ENCODE measurements around the gene WDFY4. TPM values are rescaled to one million over a fixed set of nuclear protein-coding genes. Genes with fewer than 3 reads are reported as not detected.

WDFY4 gene
- total and polyA plus RNA-seq, 9 of the 15 experiments (the other 6 are each of a cell fraction or from before 2014, with no cell fraction given): 0.01 to 0.02 (median 0.01) TPM; not detected in 6

DNA sequence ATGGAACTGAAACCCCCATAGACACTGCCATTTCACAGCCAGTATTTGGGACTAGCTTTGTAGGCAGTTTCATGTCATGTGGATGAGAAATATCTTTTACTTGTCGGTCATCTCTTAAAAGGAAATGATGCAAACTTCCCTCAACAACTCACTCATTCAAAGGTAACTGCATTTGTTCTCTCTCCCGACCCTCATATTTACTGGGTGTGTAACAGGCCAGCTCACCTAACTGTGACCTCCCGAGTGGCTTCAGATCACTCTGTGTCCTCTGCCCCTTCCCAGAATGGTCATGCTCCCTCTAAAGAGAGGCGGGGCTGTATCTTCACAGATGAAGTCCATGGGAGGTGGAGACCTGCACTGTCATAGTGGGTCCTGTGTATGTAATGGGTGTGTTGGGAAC lies 240.3 kb downstream of the WDFY4 start:
- ChIA-PET POLR2A (interaction anchor here (0.6 to 0.8 kb wide), 3 partner anchors 19 to 1323 kb away, joined by 3 read pairs; no protein-coding TSS in a partner anchor), CTCF (ENCODE audit: low intra/inter-chr PET ratio) (no interaction called here)
- H3K9ac ChIP-seq (ENCODE audit: insufficient read depth in 1 of 2, low read depth in 2 of 2, low read length in 2 of 2): no peak overlapping the region
- no peak overlapping the region for H3K27ac ChIP-seq (ENCODE audit: extremely low read depth, low read depth, low read length)
- H3K9me3 ChIP-seq (replicated peaks; ENCODE audit: control insufficient read depth, insufficient read depth, low read depth, low read length): no peaks in the 10 kb centered on the region
- in situ Hi-C loops (cut with MboI): no loop called here
- no peaks in the 10 kb centered on the region for H3K9me1 ChIP-seq (ENCODE audit: control insufficient read depth, insufficient read depth, low read length)
- BruUV-seq (replicated peaks): no TSS peak
- H4K20me1 ChIP-seq (replicated peaks; ENCODE audit: control insufficient read depth, insufficient read depth, low read length): no peaks in the 10 kb centered on the region
- H3K36me3 ChIP-seq (ENCODE audit: control insufficient read depth, insufficient read depth, low read length): no peaks in the 10 kb centered on the region
- FAIRE-seq (no peak), ATAC-seq (peak; percentile 79), DNase-seq (ENCODE audit: extremely low read depth in 1 of 4, low spot score in 3 of 4) (no peak)
- no peak overlapping the region for H2AFZ ChIP-seq (ENCODE audit: low read depth, low read length)
- no peaks in the 10 kb centered on the region for H3K79me2 ChIP-seq (ENCODE audit: control insufficient read depth, insufficient read depth, low read length)
- WGBS (ENCODE audit: insufficient coverage, low coverage, missing lambda C conversion rate): 0% methylated on average over 4 of the region's 4 CpGs
- no peak overlapping the region for H3K4me2 ChIP-seq (ENCODE audit: insufficient read depth, low read length)
- H3K4me1 ChIP-seq (replicated peaks in 1 of 2; ENCODE audit: control insufficient read depth in 2 of 2, insufficient read depth in 2 of 2, low read length in 2 of 2): no peaks in the 10 kb centered on the region
- intact Hi-C loops (cut with micrococcal nuclease): loop anchor here (10.0 kb wide), 1 partner anchor 260 kb away; no protein-coding TSS in a partner anchor
- peaks cover 6 to 28% of the 10 kb centered on the region in 2 experiments; a peak in 4 of 5 replicates for H3K27me3 ChIP-seq (ENCODE audit: control insufficient read depth in 2 of 2, insufficient read depth in 2 of 2, low read length in 2 of 2)
- no peak overlapping the region for H3K4me3 ChIP-seq
- TF ChIP-seq, protein P1, sequence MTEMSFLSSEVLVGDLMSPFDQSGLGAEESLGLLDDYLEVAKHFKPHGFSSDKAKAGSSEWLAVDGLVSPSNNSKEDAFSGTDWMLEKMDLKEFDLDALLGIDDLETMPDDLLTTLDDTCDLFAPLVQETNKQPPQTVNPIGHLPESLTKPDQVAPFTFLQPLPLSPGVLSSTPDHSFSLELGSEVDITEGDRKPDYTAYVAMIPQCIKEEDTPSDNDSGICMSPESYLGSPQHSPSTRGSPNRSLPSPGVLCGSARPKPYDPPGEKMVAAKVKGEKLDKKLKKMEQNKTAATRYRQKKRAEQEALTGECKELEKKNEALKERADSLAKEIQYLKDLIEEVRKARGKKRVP (CRISPR knock-in tag; IDR thresholded peaks at IDR 0.05): peak; percentile 57; the same call in 1 of the 2 replicates
- no peak for TF ChIP-seq GTF2A2 (tag; IDR thresholded peaks at IDR 0.05)
- TF ChIP-seq ZC3H11A (IDR thresholded peaks at IDR 0.05; ENCODE audit: low read depth, low read length): no peak
- TF ChIP-seq GABPB1 (CRISPR knock-in tag; IDR thresholded peaks at IDR 0.05): no peak
- TF ChIP-seq, protein P2, sequence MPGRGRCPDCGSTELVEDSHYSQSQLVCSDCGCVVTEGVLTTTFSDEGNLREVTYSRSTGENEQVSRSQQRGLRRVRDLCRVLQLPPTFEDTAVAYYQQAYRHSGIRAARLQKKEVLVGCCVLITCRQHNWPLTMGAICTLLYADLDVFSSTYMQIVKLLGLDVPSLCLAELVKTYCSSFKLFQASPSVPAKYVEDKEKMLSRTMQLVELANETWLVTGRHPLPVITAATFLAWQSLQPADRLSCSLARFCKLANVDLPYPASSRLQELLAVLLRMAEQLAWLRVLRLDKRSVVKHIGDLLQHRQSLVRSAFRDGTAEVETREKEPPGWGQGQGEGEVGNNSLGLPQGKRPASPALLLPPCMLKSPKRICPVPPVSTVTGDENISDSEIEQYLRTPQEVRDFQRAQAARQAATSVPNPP (IDR thresholded peaks at IDR 0.05; ENCODE audit: borderline replicate concordance, insufficient read depth, insufficient read length): no peak
- peak; percentile 77; the same call in 1 of the 2 replicates for TF ChIP-seq ZNF175 (CRISPR knock-in tag; IDR thresholded peaks at IDR 0.05; ENCODE audit: low read depth)
- TF ChIP-seq ZNF445 (CRISPR knock-in tag; IDR thresholded peaks at IDR 0.05; ENCODE audit: low read depth): no peak
- TF ChIP-seq SRSF1 (IDR thresholded peaks at IDR 0.05; ENCODE audit: low read depth, low read length): no peak
- peak; percentile 71; the same call in 1 of the 2 replicates for TF ChIP-seq ZNF24 (IDR thresholded peaks at IDR 0.05)
- TF ChIP-seq, protein P3, sequence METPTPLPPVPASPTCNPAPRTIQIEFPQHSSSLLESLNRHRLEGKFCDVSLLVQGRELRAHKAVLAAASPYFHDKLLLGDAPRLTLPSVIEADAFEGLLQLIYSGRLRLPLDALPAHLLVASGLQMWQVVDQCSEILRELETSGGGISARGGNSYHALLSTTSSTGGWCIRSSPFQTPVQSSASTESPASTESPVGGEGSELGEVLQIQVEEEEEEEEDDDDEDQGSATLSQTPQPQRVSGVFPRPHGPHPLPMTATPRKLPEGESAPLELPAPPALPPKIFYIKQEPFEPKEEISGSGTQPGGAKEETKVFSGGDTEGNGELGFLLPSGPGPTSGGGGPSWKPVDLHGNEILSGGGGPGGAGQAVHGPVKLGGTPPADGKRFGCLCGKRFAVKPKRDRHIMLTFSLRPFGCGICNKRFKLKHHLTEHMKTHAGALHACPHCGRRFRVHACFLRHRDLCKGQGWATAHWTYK (CRISPR knock-in tag; IDR thresholded peaks at IDR 0.05): no peak
- TF ChIP-seq MBD2 (IDR thresholded peaks at IDR 0.05; ENCODE audit: borderline replicate concordance, low read depth): no peak
- TF ChIP-seq MIER1 (IDR thresholded peaks at IDR 0.05; ENCODE audit: low read depth): no peak
- no peak for TF ChIP-seq CEBPG (CRISPR knock-in tag; IDR thresholded peaks at IDR 0.05)
- peak in 1 of 2 experiments; percentile 82; a peak in 2 of 4 replicates for TF ChIP-seq CEBPG (tag; conservative IDR thresholded peaks at IDR 0.05 in 1 of 2, IDR thresholded peaks at IDR 0.05 in 1 of 2)
- TF ChIP-seq, protein P4, sequence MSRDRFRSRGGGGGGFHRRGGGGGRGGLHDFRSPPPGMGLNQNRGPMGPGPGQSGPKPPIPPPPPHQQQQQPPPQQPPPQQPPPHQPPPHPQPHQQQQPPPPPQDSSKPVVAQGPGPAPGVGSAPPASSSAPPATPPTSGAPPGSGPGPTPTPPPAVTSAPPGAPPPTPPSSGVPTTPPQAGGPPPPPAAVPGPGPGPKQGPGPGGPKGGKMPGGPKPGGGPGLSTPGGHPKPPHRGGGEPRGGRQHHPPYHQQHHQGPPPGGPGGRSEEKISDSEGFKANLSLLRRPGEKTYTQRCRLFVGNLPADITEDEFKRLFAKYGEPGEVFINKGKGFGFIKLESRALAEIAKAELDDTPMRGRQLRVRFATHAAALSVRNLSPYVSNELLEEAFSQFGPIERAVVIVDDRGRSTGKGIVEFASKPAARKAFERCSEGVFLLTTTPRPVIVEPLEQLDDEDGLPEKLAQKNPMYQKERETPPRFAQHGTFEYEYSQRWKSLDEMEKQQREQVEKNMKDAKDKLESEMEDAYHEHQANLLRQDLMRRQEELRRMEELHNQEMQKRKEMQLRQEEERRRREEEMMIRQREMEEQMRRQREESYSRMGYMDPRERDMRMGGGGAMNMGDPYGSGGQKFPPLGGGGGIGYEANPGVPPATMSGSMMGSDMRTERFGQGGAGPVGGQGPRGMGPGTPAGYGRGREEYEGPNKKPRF (IDR thresholded peaks at IDR 0.05; ENCODE audit: low read depth, low read length): no peak
- no peak for TF ChIP-seq NR2C2 (CRISPR knock-in tag; IDR thresholded peaks at IDR 0.05)
- TF ChIP-seq NR2C2 (tag; IDR thresholded peaks at IDR 0.05): 0 out of 2 replicates have a peak, but pooled peaks have one; percentile 8
